Nephron (organoid): ENCODE measurements around the gene HOXD11.
A peak's percentile ranks its signal among the peaks of the same experiment; 100 is the strongest.

Experiments used
- H3K27ac Mint-ChIP-seq, 3 experiments: 2 replicates each; pipeline ENCODE4 v1.8.0; 2020; ENCODE audit warnings: mixed read lengths in 3 of 3, mild to moderate bottlenecking in 2 of 3, moderate library complexity in 1 of 3
- H3K27me3 Mint-ChIP-seq: 2 replicates; pipeline ENCODE4 v1.8.0; 2021; ENCODE audit warnings: low read depth, mild to moderate bottlenecking, moderate library complexity, mixed read lengths
- H3K36me3 Mint-ChIP-seq: 2 replicates; pipeline ENCODE4 v1.8.0; 2020; ENCODE audit warnings: low read depth, mixed read lengths
- H3K4me1 Mint-ChIP-seq: 2 replicates; pipeline ENCODE4 v1.8.0; 2020; ENCODE audit warnings: mixed read lengths
- H3K4me3 Mint-ChIP-seq, 3 experiments: 2 replicates each; pipeline ENCODE4 v1.8.0; 2020; ENCODE audit warnings: mild to moderate bottlenecking in 3 of 3, mixed read lengths in 3 of 3, moderate library complexity in 2 of 3
- H3K9me3 Mint-ChIP-seq: 2 replicates; pipeline ENCODE4 v1.8.0; 2020; ENCODE audit warnings: mixed read lengths
- CTCF ChIP-seq, 3 experiments: fragments of 200-600 bp; sonication (generic); IDR thresholded peaks; one replicate each; pipeline ENCODE4 v1.5.0; 2021; ENCODE audit warnings: antibody characterized with exemption in 3 of 3; ENCODE audit not compliant: unreplicated experiment in 3 of 3

Gene HOXD11

GRCh38 chr2:176111846-176112374 is 4.8 kb downstream of the HOXD11 start:
- Mint-ChIP-seq H3K4me3 (peak overlapping the region; percentile 58 to 78 (median 70)), H3K36me3 (peaks cover 55% of the 10 kb centered on the region), H3K4me1 (peaks cover 24% of the 10 kb centered on the region), H3K27ac (peak overlapping the region in 2 of 3 experiments; percentile 60 to 99), H3K9me3 (no peaks in the 10 kb centered on the region), H3K27me3 (peaks cover 96% of the 10 kb centered on the region)
- no peak for TF ChIP-seq CTCF (IDR thresholded peaks at IDR 0.05; ENCODE audit: unreplicated experiment in 3 of 3)

- TF ChIP-seq CTCF (IDR thresholded peaks at IDR 0.05; ENCODE audit: unreplicated experiment in 3 of 3), result no peak
- Mint-ChIP-seq H3K36me3 (peaks cover 59% of the 10 kb centered on the region), H3K27me3 (peaks cover 97% of the 10 kb centered on the region), H3K4me3 (peak overlapping the region; percentile 58 to 78 (median 76)), H3K4me1 (peaks cover 25% of the 10 kb centered on the region), H3K27ac (peak overlapping the region in 2 of 3 experiments; percentile 85 to 99), H3K9me3 (no peaks in the 10 kb centered on the region)
These were observed 5.6 kb downstream of the HOXD11 start for GRCh38 chr2:176112375-176113302.

- peak overlapping the region; percentile 48 to 78 (median 51) for H3K4me3 Mint-ChIP-seq
- H3K27ac Mint-ChIP-seq, result peak overlapping the region; percentile 30 to 99 (median 81)
- no peaks in the 10 kb centered on the region for H3K9me3 Mint-ChIP-seq
- peaks cover 65% of the 10 kb centered on the region for H3K36me3 Mint-ChIP-seq
- TF ChIP-seq CTCF (IDR thresholded peaks at IDR 0.05; ENCODE audit: unreplicated experiment in 3 of 3), result no peak
- peaks cover 99% of the 10 kb centered on the region for H3K27me3 Mint-ChIP-seq
- H3K4me1 Mint-ChIP-seq, result peaks cover 22% of the 10 kb centered on the region
These were observed 7.2 kb downstream of the HOXD11 start for GRCh38 chr2:176114120-176114929.

- Mint-ChIP-seq H3K27me3 (peaks cover 98% of the 10 kb centered on the region), H3K4me3 (peak overlapping the region; percentile 62 to 78 (median 74)), H3K36me3 (peaks cover 62% of the 10 kb centered on the region), H3K4me1 (peaks cover 25% of the 10 kb centered on the region), H3K27ac (peak overlapping the region in 2 of 3 experiments; percentile 75 to 99), H3K9me3 (no peaks in the 10 kb centered on the region)
- TF ChIP-seq CTCF (IDR thresholded peaks at IDR 0.05; ENCODE audit: unreplicated experiment in 3 of 3), result no peak
These were observed 8.0 kb downstream of the HOXD11 start for GRCh38 chr2:176114930-176115625.
